Measurements from ENCODE around the gene GUF1.
A peak's percentile ranks its signal among the peaks of the same experiment; 100 is the strongest.
"Not testable (repeated sequence)": the region's sequence is repeated elsewhere in the genome, so short reads cannot be mapped to it uniquely, and the experiment has no call there.

The GUF1 gene

DNA sequence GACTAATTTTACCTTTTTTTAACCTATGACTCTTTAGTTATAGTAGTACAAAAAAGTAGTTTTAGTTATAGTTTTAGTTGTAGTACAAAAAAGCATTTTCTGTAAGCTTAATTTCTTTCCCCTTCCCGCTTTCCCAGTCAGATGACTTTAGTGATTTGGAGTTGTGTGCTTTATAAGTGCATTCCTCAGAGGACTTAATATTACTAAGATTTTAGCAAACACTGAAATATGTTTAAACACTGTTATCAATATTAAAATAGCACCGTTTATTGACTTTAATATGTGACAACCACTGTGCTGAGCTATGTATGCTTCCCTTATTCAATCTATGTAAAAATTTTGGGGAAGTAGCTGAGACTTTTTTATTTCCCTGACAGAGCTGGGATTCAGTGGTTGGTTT, 22.8 kb downstream of the GUF1 start:
- no peak for DNase-seq

GRCh38 chr4:44704673-44705072, 26.5 kb downstream of the GUF1 start:
- DNase-seq = no peak
- intact Hi-C loops (cut with DNase I) = no loop called here

More for the DNA sequence above, 22.8 kb downstream of the GUF1 start:
- intact Hi-C loops (cut with DNase I) = no loop called here

GRCh38 chr4:44713125-44713524, 34.9 kb downstream of the GUF1 start:
- no peak for DNase-seq
- intact Hi-C loops (cut with DNase I) = no loop called here

DNA sequence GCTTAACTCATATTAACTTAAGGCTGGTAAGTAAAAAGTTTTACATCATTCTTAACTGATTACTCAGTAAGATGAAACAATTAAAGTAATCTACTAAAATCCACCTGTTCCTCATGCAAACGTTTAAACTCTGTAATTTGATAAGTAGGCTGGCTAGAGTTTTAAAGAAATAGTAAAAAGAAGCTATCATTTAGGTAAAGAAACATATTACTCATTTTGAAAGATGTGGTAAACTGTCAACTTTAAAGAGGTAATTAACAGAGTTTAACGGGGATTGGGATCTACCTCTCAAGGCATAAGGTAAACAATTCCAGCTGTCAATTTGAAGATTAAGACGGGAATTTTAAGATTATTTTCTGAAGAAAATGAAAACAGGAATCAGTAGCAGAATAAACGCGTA, 38.4 kb downstream of the GUF1 start:
- intact Hi-C loops (cut with DNase I) = no loop called here
- DNase-seq = no peak

DNA sequence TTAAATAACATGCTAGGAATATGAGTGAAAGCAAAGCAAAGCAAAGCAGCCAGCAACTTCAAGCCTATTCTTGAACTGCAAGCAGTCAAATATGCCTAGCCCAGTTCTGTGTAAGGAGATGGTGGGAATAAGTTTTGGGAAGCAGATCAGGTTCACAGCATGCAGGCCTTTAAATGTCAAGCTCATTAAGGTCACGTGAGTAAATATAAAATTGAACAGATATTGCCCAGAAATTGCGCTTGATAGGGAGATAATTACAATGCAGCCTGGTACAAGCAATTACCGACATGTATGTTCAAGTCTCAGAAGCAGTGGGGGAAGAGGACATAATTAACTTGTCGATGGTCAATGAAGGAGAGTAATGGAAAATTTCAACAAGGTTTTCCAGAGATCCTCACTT, 42.2 kb downstream of the GUF1 start:
- intact Hi-C loops (cut with DNase I) = no loop called here
- DNase-seq = no peak

GRCh38 chr4:44722001-44722400, 43.8 kb downstream of the GUF1 start:
- no peak for DNase-seq
- intact Hi-C loops (cut with DNase I) = no loop called here

GRCh38 chr4:44725166-44725565, 46.9 kb downstream of the GUF1 start:
- DNase-seq = no peak
- intact Hi-C loops (cut with DNase I) = no loop called here

- no peak for DNase-seq
- intact Hi-C loops (cut with DNase I) = no loop called here
These were observed 47.5 kb downstream of the GUF1 start for GRCh38 chr4:44725726-44726037.

- intact Hi-C loops (cut with DNase I) = no loop called here
- DNase-seq = peak; percentile 84 to 98 (median 88)
These were observed 48.0 kb downstream of the GUF1 start, which contains the start of gene GNPDA2 for GRCh38 chr4:44726038-44726871. TSS of gene GNPDA2 (minus strand) at chr4:44726556. CDS start at chr4:44722207, 4,349 bp downstream.

- DNase-seq = no peak
- intact Hi-C loops (cut with DNase I) = no loop called here
These were observed 49.3 kb downstream of the GUF1 start for GRCh38 chr4:44727471-44727870.

GRCh38 chr4:44728694-44729093, 50.5 kb downstream of the GUF1 start:
- DNase-seq; intact Hi-C loops (cut with DNase I): not testable (repeated sequence)

GRCh38 chr4:44736900-44737299, 58.7 kb downstream of the GUF1 start:
- no peak for DNase-seq
- intact Hi-C loops (cut with DNase I) = no loop called here

DNA sequence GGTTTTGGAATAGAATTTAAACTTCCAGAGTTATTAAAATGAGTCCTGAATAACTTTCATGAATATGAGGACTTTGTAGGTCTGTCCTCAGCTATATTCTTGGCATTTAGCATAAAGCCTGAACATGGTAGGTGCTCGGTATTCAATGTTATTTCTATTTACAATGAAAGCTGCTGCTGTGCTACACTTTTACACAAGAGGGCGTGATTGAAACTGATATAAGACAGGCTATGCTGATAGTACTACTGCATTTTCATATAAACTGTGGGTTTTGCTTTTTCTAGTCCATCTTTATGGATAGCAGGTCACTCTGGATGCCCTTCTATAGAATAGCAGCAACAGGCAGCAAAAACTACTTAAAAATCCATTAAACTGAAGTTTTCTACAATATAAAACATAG, 60.4 kb downstream of the GUF1 start:
- DNase-seq = no peak
- intact Hi-C loops (cut with DNase I) = no loop called here

- intact Hi-C loops (cut with DNase I) = no loop called here
- no peak for DNase-seq
These were observed 62.0 kb downstream of the GUF1 start for GRCh38 chr4:44740201-44740600.
